K562 (cell line): ENCODE results near the gene RUFY2. TPM values are rescaled to one million over a fixed set of nuclear protein-coding genes. Genes with fewer than 3 reads are reported as not detected.
A peak's percentile ranks its signal among the peaks of the same experiment; 100 is the strongest.

ENCODE experiments used
- CCNT2 ChIP-seq: IDR thresholded peaks from 2 replicates; pipeline ENCODE4 v1.6.1; 2011; ENCODE audit warnings: borderline replicate concordance, low read depth, mild to moderate bottlenecking, moderate library complexity, mixed read lengths, low read length; ENCODE audit not compliant: insufficient read length; ENCODE audit errors: extremely low read depth
- E2F3 ChIP-seq: fragments of 250-450 bp; sonication (Bioruptor Pico); IDR thresholded peaks from 2 replicates; pipeline ENCODE4 v1.4.0; 2020; ENCODE audit warnings: mild to moderate bottlenecking
- GTF2A2 ChIP-seq: IDR thresholded peaks from 2 replicates; pipeline ENCODE4 v1.6.1; 2016; ENCODE audit warnings: mild to moderate bottlenecking, missing genetic modification characterization, missing compliant biosample characterization
- KDM5B ChIP-seq: fragments of 200-600 bp; sonication (generic); IDR thresholded peaks from 2 replicates; pipeline ENCODE4 v1.6.1; 2012; ENCODE audit warnings: low read depth, mild to moderate bottlenecking, moderate library complexity, low read length, control low read depth, inconsistent platforms; ENCODE audit not compliant: insufficient replicate concordance
- NRF1 ChIP-seq, 2 experiments: fragments of 450-650 bp; IDR thresholded peaks in 1 of 2; conservative IDR thresholded peaks in 1 of 2; 2 replicates each; pipeline ENCODE4 v1.6.1; 2014; ENCODE audit warnings: mild to moderate bottlenecking in 2 of 2
- POLR2A ChIP-seq: fragments of 450-650 bp; conservative IDR thresholded peaks from 2 replicates; pipeline ENCODE4 v1.6.1; 2016
- SRSF1 ChIP-seq: fragments of 200-400 bp; formaldehyde crosslinking; IDR thresholded peaks from 2 replicates; pipeline ENCODE4 v1.6.1; 2017; ENCODE audit warnings: mild to moderate bottlenecking, low read depth, low read length, moderate library complexity
- TARDBP ChIP-seq: fragments of 450-650 bp; IDR thresholded peaks from 2 replicates; pipeline ENCODE4 v1.6.1; 2016
- ZNF444 ChIP-seq: fragments of 250-450 bp; sonication (Bioruptor Pico); IDR thresholded peaks from 2 replicates; pipeline ENCODE4 v1.4.0; 2020; ENCODE audit warnings: mild to moderate bottlenecking, moderate library complexity
- polyA plus RNA-seq, 8 experiments: library from polyadenylated mRNA; depleted of rRNA in 4 of 8; stranded (reverse) in 5 of 8; unstranded in 3 of 8; fragments of >200 nt; fragmentation: Nextera tagmentation in 2 of 8; fragmentation: Illumina TruSeq in 1 of 8; extraction: Ambion mirVana in 2 of 8; extraction: Trizol in 1 of 8; gene quantifications; 2 replicates each; pipeline versions ENCODE4 v1.2.1 to v1.2.3, GENCODE V29; 2011 to 2014; ENCODE audit warnings: inconsistent platforms in 1 of 8, missing spikeins in 1 of 8
- total RNA-seq, 7 experiments: library from RNA; depleted of rRNA in 6 of 7; stranded (reverse); fragments of >200 nt in 6 of 7; fragmentation: Illumina TruSeq in 2 of 7; extraction: Trizol in 2 of 7; gene quantifications; 2 replicates each; pipeline versions ENCODE4 v1.2.1 to v1.2.3, GENCODE V29; 2011 to 2021; ENCODE audit warnings: low replicate concordance in 1 of 7
- TF ChIP-seq, protein P1 (sequence below): fragments of 450-650 bp; IDR thresholded peaks from 2 replicates; pipeline ENCODE4 v1.6.1; 2016; ENCODE audit warnings: mild to moderate bottlenecking, moderate library complexity
- TF ChIP-seq, protein P2 (sequence below): fragments of 250-450 bp; sonication (Bioruptor Pico); IDR thresholded peaks from 2 replicates; pipeline ENCODE4 v1.5.0; 2021
- TF ChIP-seq, protein P3 (sequence below): fragments of 450-650 bp; conservative IDR thresholded peaks from 2 replicates; pipeline ENCODE4 v1.6.1; 2016; ENCODE audit warnings: missing genetic modification characterization, low read depth, mild to moderate bottlenecking, missing compliant biosample characterization, moderate library complexity

The RUFY2 gene
- total and polyA plus RNA-seq, 9 of the 15 experiments (the other 6 are each of a cell fraction or from before 2014, with no cell fraction given): 3.7 to 20.1 (median 12.6) TPM

DNA sequence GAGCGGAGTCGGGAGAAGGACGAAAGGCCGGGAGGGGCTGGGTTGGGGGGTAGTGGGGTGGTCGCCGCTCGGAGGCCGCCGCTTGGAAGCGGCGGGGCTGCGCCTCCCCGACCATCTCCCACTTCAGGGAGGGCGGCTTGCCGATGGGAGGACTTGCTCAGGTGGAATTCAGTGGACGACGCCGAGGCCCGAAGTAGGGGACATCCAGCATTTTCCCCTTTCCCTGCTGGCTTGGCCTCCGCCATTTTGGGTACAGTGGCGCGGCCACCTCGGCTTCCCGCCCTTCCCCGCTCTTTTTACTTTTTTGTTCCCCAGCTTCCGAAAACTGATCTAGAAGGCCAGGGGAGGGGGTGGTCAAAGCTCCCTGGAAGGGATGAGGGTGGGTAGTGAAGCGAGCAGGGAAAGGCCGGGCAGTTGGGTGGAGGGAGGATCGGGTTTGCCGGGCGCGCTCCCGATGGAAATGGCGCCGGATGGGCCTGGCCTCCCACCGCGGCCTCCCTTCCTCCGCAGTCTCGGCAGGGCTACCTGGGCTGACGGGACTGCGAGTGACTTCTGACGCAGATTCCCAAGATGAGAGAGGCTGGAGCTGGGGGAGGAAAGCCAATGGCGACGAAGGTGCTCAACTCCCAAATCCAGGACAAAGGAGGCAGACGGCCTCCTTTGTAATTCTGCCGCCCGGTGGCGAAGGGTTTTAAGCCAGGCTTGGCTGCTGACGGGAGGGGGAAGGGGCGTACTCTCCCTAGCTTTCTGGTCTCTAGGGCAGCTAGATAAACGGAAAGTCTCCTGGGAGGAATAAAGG, 74.6 kb downstream of the RUFY2 start, which contains the start of gene PBLD (continued):
- TF ChIP-seq, protein P1, sequence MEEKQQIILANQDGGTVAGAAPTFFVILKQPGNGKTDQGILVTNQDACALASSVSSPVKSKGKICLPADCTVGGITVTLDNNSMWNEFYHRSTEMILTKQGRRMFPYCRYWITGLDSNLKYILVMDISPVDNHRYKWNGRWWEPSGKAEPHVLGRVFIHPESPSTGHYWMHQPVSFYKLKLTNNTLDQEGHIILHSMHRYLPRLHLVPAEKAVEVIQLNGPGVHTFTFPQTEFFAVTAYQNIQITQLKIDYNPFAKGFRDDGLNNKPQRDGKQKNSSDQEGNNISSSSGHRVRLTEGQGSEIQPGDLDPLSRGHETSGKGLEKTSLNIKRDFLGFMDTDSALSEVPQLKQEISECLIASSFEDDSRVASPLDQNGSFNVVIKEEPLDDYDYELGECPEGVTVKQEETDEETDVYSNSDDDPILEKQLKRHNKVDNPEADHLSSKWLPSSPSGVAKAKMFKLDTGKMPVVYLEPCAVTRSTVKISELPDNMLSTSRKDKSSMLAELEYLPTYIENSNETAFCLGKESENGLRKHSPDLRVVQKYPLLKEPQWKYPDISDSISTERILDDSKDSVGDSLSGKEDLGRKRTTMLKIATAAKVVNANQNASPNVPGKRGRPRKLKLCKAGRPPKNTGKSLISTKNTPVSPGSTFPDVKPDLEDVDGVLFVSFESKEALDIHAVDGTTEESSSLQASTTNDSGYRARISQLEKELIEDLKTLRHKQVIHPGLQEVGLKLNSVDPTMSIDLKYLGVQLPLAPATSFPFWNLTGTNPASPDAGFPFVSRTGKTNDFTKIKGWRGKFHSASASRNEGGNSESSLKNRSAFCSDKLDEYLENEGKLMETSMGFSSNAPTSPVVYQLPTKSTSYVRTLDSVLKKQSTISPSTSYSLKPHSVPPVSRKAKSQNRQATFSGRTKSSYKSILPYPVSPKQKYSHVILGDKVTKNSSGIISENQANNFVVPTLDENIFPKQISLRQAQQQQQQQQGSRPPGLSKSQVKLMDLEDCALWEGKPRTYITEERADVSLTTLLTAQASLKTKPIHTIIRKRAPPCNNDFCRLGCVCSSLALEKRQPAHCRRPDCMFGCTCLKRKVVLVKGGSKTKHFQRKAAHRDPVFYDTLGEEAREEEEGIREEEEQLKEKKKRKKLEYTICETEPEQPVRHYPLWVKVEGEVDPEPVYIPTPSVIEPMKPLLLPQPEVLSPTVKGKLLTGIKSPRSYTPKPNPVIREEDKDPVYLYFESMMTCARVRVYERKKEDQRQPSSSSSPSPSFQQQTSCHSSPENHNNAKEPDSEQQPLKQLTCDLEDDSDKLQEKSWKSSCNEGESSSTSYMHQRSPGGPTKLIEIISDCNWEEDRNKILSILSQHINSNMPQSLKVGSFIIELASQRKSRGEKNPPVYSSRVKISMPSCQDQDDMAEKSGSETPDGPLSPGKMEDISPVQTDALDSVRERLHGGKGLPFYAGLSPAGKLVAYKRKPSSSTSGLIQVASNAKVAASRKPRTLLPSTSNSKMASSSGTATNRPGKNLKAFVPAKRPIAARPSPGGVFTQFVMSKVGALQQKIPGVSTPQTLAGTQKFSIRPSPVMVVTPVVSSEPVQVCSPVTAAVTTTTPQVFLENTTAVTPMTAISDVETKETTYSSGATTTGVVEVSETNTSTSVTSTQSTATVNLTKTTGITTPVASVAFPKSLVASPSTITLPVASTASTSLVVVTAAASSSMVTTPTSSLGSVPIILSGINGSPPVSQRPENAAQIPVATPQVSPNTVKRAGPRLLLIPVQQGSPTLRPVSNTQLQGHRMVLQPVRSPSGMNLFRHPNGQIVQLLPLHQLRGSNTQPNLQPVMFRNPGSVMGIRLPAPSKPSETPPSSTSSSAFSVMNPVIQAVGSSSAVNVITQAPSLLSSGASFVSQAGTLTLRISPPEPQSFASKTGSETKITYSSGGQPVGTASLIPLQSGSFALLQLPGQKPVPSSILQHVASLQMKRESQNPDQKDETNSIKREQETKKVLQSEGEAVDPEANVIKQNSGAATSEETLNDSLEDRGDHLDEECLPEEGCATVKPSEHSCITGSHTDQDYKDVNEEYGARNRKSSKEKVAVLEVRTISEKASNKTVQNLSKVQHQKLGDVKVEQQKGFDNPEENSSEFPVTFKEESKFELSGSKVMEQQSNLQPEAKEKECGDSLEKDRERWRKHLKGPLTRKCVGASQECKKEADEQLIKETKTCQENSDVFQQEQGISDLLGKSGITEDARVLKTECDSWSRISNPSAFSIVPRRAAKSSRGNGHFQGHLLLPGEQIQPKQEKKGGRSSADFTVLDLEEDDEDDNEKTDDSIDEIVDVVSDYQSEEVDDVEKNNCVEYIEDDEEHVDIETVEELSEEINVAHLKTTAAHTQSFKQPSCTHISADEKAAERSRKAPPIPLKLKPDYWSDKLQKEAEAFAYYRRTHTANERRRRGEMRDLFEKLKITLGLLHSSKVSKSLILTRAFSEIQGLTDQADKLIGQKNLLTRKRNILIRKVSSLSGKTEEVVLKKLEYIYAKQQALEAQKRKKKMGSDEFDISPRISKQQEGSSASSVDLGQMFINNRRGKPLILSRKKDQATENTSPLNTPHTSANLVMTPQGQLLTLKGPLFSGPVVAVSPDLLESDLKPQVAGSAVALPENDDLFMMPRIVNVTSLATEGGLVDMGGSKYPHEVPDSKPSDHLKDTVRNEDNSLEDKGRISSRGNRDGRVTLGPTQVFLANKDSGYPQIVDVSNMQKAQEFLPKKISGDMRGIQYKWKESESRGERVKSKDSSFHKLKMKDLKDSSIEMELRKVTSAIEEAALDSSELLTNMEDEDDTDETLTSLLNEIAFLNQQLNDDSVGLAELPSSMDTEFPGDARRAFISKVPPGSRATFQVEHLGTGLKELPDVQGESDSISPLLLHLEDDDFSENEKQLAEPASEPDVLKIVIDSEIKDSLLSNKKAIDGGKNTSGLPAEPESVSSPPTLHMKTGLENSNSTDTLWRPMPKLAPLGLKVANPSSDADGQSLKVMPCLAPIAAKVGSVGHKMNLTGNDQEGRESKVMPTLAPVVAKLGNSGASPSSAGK: no peak
- TF ChIP-seq E2F3 (CRISPR knock-in tag) (peak; percentile 95), CCNT2 (no peak), GTF2A2 (tag) (peak; percentile 46), NRF1 (conservative IDR thresholded peaks at IDR 0.05 in 1 of 2, IDR thresholded peaks at IDR 0.05 in 1 of 2) (no peak), KDM5B (peak; percentile 93), SRSF1 (0 out of 2 replicates have a peak, but pooled peaks have one; percentile 60), ZNF444 (peak; percentile 64), POLR2A (peak; percentile 4), TARDBP (peak; percentile 89)
- TF ChIP-seq, protein P2, sequence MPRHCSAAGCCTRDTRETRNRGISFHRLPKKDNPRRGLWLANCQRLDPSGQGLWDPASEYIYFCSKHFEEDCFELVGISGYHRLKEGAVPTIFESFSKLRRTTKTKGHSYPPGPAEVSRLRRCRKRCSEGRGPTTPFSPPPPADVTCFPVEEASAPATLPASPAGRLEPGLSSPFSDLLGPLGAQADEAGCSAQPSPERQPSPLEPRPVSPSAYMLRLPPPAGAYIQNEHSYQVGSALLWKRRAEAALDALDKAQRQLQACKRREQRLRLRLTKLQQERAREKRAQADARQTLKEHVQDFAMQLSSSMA (CRISPR knock-in tag): peak; percentile 9; the same call in 1 of the 2 replicates
- TF ChIP-seq, protein P3, sequence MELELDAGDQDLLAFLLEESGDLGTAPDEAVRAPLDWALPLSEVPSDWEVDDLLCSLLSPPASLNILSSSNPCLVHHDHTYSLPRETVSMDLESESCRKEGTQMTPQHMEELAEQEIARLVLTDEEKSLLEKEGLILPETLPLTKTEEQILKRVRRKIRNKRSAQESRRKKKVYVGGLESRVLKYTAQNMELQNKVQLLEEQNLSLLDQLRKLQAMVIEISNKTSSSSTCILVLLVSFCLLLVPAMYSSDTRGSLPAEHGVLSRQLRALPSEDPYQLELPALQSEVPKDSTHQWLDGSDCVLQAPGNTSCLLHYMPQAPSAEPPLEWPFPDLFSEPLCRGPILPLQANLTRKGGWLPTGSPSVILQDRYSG: 0 out of 2 replicates have a peak, but pooled peaks have one; percentile 44
